Brain pericyte (primary cell): Measurements from ENCODE around the gene ANKHD1.

Source experiments
- DNase-seq: peaks from one replicate; pipeline ENCODE4 v3.0.0-alpha.2; 2012; ENCODE audit warnings: low read depth, low spot score

ANKHD1 gene

DNA sequence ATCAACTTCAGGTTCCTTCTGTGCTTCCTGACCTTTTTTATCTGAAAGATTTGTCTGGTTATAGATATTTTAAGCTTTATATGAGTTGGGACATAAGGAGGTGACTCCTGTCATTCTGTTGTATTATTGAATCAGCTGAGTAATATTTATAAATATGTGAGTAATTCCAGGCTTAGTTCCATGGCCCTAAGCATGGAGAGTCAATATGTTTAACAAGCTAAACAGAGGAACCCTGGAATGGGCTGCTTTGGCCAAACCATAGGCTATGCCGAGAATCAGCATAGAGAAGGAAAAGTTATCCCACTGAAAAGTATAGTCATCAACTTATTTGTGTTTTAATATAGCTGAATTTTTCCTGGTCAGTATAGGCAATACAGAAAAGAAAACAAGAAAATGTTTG is 138.6 kb downstream of the ANKHD1 start:
- no peak for DNase-seq

DNA sequence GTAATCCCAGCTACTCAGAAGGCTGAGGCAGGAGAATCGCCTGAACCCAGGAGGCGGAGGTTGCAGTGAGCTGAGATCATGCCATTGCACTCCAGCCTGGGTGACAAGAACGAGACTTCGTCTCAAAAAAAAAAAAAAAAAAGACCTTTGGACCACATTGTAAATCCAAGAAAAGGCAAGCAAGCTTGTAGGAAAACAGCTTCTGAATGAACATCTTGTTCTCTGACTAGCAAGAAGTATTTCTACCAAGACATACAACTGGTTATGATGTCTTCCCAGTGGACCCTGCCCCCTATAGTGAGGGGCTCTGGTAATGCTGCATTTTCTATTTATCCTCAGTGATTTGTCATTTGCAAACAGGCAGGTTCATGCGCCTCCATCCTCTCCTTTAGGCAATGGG is 141.3 kb downstream of the ANKHD1 start:
- DNase-seq: no peak

DNA sequence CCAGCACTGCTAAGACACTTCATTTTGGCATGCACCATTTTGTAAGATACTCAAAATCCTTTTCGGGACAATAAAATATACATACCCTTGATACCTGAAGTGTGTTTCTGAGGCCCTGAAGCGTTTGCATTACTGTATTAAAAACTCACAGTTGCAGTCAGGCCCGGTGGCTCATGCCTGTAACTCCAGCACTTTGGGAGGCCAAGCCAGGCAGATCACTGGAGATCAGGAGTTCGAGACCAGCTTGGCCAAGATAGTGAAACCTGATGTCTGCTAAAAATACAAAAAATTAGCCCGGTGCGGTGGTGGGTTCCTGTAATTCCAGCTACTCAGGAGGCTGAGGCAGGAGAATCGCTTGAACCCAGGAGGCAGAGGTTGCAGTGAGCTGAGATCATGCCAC is 143.4 kb downstream of the ANKHD1 start:
- DNase-seq: no peak

DNA sequence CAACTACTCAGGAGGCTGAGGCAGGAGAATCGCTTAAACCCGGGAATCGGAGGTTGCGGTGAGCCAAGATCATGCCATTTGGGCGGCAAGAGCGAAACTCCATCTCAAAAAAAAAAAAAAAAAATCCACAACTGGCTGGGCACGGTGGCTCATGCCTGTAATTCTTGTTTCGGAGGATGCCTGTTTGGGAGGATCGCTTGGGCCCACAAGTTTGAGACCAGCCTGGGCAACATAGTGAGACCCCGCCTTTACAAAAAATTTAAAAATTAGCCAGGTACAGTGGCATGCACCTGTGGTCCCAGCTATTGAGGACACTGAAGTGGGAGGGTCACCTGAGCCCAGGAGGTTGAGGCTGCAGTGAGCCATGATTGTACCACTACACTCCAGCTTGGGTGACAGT is 144.0 kb downstream of the ANKHD1 start:
- DNase-seq: no peak

DNA sequence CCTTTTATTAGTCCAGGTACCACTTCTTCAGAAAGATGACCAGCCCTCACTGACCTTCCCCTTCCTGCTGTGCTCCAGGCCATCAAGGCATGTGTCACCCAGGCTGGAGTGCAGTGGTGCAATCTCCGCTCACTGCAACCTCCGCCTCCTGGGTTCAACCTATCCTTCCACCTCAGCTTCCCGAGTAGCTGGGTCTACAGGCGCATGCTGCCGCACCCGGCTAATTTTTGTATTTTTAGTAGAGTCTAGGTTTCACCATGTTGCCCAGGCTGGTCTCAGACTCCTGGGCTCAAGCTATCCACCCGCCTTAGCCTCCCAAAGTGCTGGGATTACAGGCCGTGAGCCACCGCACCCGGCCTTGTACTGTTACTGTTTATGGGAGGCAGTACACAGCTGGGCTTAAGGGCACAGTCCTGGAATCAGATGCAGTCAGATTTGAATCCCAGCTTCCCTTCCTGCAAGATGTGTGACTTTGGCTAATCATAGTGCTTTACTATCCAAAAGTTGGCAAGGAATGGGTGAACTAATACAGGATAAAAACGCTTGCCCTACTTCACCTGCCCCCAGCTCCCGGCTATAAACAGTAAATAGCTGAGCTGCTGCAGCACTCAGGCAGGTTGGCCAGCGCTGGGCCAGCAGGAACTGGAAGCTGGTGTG is 145.3 kb downstream of the ANKHD1 start:
- DNase-seq: no peak

DNA sequence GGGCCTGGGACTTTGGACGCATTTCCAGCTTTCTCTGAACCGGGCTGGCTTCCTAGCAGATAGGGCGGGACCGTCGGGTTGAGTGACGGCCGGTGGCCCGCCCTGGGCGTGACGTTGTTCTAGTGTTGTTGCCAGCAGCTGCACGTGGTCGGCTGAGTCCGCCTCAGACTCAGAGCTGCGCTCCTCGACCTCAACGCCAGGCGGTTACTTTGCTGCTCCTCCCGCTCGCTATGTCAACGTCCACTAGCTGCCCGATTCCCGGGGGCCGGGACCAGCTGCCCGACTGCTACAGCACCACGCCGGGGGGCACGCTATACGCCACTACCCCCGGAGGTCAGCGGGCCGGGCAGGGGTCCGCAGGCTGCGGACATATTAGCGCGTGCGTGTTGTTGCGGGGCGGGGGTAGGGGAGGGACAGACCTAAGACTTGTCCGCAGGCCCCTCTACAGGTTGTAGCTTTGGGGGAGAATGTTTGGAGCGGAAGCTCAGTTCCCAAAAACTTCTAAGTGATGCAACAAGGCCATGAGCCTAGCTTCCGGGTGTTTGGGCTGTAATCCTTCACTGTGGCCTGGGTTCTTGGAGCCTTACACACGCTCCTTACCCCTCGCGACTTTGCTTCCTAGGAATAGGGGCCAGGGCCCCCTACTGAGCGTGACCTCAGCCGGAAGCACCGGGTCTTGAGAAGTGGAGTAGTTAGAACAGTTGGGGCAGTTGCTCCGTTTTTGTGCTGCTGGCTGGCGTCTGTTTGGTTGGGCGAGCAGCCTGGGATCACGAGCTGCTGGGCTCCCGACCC is 146.1 kb downstream of the ANKHD1 start, which contains the start of gene EIF4EBP3:
EIF4EBP3 (plus strand) TSS at position 155 of the 792 bp plus-strand sequence; CDS start at position 231, 76 bp downstream.
- DNase-seq: peak; percentile 90

DNA sequence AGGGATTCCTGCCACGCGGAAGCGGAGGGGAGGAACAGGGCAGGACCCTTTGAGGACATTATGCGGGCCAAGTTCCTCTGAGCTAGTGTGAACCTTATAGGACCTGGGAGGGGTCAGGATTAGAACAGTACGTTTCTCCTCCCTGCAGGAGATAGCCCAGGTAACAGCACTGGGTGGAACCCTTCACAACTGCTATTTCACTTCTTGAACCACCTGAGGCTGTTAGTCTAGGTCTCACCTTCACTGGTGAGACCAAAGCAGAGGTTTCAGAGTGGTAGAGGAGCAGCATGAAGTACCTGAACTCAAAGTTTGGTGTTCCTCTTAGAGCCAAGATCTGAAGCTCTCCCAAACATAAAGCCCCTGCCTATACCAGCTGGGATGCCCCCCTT is 146.7 kb downstream of the ANKHD1 start:
- no peak for DNase-seq

DNA sequence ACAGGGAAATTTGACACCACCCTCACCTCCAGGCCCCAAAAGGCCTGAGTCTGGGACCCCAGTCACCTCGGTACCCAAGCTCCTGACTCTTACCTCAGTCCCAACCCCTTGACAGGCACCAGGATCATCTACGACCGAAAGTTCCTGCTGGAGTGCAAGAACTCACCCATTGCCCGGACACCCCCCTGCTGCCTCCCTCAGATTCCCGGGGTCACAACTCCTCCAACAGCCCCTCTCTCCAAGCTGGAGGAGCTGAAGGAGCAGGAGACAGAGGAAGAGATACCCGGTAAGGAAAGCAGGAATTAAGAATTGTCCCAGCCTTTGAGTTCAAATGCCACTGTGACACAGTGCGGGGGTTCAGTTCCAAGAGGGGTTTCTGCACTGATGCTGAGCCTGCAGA is 147.2 kb downstream of the ANKHD1 start:
- no peak for DNase-seq

DNA sequence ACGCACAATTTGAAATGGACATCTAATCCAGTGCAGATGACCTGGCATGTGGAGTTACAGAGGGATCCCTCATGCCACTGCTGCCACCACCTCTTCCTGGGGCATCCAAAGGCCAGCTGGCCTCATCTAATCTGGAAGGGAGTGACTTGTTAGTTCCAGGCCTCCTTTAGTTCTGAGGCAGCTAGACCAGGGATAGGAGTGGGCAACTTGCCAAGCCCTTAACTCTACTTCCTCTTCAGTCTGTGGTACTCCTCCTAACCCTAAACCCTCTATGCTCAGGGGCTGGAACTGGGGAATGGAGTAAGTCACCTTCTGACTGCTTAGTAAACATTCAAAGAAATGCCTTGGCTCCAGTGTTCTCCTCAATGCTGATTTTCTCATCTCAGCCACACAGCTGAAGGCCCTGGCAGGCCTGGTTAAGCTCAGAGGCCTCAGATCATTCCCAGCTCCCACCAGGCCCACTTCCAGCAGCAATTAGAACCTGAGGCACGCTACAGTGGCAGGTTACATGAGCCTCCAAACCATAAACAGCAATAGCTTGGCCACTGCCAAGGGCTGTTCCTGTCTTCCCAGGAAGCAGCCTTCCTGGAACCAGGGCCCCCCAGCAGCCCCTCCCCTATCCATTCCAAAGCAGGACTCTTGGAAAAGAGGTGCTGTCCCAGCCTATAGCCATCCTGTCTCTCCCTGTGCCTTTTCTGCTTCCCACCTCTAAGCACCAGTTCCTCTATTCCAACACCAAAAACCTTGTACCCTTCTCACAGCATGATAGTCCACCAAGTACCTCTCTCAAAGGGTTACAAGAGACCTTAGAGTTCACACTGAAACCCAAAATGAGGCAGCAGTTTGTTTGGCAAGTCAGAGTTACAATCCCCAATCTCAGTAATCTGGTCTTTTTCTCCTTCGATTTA is 147.9 kb downstream of the ANKHD1 start:
- DNase-seq: no peak

DNA sequence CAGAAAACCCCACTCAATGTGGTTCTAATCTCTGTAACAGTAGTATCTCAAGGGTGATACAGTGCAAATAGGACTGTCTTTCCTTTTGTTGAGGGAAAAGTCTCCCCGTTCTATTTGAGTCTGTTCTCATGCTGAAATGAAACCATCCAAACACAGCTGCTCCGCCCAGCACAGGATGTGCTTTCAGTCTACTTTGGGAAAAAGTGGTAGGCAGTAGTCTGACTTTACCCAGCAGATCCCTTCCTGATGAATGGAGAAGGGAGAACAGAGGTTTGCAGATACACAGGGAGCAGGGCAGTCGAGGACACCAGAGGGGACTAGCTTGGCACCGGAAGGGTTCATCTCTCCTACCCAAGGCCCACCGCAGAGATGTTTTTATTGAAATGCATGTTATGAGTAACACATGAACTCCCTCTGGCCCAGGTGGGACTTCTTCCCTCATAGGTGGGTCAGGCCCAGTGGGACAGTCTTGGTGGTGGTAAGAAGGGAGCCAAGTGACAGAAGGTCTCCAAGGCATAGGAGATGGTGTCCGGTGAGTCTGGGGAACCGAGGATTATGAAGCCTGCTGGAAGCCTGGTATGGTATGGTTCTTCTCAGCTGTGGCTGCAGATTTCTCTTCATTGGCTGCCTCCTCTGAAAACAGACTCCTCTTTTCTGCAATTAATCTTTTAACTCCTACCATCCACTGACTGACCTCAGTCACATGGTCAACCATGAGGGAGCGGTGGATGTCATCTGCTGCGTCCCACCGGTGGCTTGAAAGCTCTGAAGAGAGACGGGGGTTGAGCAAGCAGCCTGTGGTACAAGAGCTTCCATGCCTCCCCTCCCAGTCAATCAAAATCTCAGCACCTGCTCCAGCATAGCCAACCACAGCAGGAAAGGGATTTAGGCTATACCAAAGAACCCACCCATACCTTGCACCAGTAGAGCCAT is 148.8 kb downstream of the ANKHD1 start:
- DNase-seq: no peak

DNA sequence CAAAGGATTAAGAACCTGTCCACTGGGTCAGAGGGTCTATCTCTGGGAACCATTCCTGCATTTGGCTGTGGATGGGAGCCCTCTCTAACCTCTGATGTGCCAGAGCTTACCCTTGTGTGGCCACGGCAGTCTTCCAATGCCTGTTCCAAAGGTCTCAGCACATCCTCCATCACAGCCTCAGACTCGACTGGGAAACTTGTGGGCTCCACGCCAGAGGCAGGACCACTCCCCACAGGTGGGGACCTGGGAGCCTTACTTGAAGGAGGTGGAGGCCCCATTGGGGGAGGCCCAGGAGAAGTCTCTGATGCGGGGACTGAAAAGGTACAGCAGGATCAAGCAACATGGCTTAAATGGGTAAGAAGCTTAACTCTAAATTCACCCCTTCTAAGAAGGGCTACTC is 150.2 kb downstream of the ANKHD1 start:
- DNase-seq: no peak

DNA sequence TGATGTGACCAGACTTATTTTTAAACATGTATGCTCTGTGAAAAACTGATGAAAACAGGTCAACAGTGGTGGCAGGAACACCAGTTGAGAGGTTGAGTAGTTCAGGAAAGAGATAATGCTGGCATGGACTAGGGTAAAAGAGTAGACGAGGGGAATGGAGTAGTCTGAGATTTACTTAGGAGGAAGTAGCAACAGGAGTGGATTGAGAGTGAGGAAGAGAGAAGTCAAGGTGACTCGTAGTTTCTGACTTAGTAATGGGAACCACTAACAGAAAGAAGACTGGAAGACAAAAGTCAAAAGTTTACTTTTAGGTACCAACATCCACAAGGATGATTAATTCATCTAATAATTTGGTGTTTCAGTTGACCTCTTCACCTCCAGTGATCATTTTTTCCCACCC is 152.0 kb downstream of the ANKHD1 start:
- no peak for DNase-seq

DNA sequence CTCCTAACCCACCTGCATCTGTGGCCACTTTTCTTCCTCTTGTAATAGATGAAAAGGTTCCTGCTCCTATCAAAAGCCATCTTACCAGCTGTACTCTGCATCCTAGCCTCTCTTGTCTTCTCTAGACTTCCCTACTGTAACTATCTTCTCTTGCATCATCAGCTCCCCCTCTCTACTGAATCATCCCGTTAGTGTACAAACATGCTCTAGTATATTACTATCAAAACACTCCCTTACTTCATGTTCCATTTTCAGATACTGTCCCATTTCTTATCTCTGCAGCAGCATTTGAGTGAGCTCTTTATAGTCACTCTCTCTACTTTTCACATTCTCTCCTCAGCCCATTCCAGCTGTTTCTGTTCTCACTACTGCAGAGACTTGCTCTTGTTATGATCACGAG is 152.8 kb downstream of the ANKHD1 start:
- no peak for DNase-seq

DNA sequence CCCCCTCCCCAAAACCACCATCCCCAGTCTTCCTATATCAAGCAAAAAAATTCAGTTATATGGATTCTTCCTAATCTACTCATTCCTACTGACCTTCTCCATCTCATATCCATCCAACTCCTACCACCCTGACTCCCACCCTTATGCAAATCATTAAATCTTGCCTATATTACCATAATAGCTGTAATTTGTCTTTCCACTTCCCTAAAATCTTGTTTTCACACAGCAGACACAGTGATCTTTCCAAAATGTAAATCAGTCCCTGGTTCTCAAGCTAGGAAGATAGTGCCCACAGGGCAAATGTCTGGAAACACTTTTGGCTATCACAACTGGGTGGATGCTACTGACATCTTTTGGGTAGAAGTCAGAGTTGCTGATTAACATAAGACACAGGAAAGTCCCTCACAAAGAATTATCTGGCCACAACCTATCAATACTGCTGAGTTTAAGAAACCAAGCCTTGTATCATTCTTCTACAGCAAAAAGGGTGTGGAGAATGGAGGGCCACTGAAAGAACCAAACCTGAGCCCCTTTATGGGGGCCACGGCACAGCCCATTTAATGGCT is 154.2 kb downstream of the ANKHD1 start:
- no peak for DNase-seq

DNA sequence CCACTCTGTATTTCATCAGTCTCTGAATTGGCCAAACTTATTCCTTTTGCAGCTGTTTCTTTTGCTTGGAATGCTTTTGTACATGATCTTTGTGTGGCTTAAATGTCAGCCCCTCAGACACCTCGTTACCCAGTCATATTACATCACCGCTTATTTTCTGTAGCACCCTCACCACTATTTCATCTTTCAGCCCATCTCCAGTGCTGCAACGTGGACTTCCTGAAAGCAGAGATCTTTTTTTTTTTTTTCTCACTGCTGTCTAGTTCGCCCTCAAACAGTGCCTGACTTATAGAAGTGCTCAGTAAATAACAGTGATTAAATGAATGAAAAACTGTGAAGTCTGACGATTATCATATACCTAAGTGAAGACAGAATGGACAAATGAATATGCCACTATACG is 154.8 kb downstream of the ANKHD1 start:
- no peak for DNase-seq

DNA sequence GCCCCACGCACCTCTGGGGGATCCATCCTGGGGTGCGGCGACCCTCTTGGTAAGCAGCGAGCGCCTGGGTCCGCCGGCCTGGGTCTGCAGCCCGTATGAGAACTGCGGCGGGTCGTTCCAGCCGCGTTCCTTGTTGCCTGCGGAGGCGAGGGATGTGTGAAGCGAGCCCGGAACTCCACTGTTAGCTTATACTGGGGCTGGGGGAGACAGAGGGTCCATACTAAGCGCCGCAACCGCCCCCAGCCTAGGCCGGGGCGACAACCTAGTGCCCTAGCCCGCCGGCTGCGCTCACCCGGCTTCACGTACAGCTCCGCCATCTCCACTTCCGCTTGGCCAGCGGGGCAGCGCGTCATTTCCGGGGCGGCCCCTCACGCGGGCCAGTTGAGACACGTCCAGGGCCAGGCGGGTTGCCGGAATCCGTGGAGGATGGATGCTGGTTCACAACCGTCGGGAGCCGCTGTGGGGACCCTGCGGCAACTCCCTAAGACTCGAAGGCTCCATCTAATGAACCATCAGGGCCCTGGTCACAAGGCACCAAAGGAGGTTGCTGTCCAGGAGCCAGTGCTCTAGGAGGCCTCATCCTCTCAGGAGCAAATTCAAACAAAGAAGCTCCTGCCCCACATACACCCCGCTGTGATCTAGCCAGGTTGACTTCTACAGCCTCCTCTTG is 155.6 kb downstream of the ANKHD1 start, which contains the start of gene SRA1:
SRA1 (minus strand) TSS at position 338 of the 670 bp plus-strand sequence; CDS start at position 317, 21 bp downstream.
- peak; percentile 66 for DNase-seq

DNA sequence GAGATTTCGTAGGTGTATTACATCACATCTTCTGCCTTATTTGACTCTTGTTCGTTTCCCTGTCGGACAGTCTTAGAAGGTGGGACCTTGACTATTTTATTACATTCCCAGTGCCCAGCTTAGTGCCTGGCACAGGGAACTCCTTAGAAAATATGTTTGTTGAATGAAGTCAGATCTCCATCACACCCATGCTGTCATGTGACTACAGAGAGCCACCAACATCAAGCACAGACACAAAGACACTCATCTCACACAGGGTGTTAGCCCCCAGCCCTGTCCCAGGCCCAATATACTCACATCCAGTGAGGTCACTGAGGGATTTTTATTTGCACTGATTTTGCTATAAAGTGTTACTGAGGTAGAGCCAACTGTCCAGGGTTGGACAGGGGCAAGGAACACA is 156.3 kb downstream of the ANKHD1 start:
- DNase-seq: no peak

DNA sequence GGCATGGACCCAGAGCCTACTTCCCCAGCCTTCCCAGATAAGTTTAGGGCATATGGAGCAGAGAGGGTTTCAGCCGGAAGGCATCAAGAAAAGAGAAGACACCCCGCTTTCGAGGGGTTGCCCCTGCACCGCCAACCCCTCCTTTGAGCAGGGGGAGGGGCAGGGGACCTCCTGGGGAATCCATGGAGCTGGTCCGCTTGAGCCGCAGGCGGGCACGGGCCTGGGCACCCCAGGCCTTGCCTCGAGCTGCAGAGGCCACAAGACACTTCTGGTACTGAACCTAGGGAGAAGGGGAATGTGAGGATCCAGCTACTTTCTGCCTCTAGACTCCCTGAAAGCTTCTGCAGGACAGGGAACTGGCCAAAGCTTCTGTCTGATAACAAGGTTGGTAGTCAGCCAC is 156.9 kb downstream of the ANKHD1 start:
- DNase-seq: no peak

DNA sequence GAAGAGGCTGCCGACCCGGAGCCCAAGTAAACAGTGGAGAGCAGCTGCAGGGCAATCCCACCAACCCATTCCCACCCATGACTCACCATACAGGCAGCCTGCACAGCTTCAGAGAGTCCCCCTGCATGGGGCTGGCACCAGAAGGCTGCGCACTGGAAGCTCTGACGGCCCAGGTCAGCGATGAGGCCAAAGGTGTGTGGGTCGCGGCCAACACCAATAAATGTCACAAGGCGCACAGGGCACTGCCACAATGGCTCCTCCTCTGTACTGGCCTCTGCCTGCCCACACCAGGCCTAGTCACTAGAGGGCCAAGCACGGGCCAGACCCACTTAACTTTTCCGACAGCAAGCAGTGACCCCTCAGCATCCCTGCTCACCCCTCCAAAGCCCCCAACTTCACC is 158.6 kb downstream of the ANKHD1 start:
- no peak for DNase-seq
